EH (cell line): ENCODE measurements around the gene GPR18.

Experiments used
- DNase-seq: peaks from one replicate; pipeline ENCODE4 v3.0.0-alpha.2; 2015; ENCODE audit warnings: low read depth

Gene GPR18

DNA sequence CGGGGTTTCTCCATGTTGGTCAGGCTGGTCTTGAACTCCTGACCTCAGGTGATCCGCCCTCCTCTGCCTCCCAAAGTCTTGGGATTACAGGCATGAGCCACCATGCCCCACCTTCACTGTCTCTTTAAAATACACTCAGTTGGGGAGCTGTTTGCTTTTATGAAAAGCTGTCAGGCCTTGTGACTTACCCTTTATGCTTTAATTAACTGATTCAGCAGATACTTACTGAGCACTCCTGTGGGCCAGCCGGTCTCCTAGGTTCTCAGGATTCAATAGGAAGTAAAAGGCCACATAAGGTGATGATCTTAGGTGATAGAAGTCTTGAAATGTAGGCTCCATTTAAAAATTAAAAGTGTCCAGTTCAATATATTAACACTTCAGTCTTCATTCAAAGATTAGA lies 50.0 kb downstream of the GPR18 start:
- no peak for DNase-seq

DNA sequence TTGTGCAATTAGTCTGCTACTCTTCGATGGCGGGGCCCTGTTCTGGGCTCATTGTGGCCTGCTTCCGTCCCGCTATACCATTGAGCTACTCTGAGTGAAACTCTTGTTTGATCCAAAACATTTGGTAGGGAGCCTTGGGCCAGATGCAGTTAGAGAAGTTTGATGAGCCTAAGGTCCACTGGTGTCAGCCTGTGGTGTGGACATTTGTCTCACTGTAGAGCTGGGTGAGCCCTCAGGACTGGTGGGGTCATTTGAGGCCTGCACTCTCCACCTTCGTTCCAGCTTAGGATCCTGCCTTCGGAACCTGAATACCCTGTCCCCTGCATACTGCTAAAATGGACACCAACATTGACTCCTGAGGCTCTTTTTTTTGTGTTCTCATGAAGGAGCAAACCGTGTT lies 50.7 kb downstream of the GPR18 start:
- no peak for DNase-seq

DNA sequence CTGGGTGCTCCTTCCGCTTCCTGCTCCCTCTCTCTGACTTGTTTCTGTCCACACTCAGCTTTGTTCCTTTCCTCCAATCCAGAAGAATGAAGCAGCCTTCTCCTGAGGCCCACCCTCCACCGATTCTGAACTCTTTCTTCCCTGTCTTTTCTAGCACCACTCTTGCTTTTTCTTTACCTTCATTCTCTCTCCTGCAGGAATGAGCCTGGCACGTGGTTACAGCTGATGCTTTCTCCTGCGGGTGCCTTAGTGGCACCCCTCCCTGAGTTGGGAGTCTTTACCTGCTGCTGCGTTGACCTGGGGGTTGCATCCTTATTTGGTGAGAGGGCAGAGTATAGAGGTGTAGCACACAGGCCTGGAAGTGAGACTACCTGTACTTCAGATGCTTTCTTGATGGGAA lies 51.3 kb downstream of the GPR18 start:
- no peak for DNase-seq

DNA sequence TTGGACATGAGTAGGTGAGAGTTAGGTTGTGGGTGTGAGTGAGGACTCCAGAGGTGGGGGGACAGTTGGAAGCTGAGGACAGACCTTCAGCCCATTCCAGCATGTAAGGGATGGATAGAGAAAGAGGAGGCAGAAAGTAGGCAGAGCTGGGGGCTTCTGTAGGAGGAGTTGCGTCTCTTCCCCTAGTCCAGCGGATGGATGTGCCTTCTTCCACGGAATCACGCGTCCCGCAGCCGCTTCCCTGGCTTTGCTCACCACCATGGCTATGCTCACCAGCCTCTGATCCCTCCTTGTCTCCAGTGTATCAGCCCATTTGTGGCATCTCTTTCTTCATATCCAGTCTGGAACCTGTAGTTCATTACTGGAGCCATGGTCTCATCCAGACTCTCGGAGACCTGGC lies 52.0 kb downstream of the GPR18 start:
- no peak for DNase-seq

DNA sequence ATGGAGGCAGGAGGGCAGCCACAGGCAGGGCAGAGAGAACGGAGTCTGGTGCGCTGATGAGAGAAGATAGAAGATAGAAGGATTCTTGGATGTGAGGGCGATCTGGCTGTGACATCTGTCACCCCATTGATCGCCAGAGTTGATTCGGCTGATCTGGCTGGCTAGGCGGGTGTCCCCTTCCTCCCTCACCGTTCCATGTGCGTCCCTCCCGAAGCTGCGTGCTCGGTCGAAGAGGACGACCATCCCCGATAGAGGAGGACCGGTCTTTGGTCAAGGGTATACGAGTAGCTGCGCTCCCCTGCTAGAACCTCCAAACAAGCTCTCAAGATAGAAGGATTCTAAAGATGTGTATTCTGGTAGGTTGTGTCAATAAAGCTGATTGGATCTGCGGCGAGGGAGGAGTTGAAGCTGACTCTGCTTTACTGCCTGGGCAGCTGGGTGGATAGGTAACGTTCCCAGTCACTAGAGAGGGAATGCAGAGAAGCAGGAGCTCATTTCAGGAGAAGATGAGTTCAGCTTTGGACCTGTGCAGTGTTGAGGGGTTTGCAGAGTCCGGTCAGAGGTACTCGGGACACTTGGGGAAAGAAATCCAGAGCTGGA lies 52.5 kb downstream of the GPR18 start:
- no peak for DNase-seq
